NT2/D1 (cell line): ENCODE data around the gene SFXN5.
"Not testable (repeated sequence)": the region's sequence is repeated elsewhere in the genome, so short reads cannot be mapped to it uniquely, and the experiment has no call there.

ENCODE experiments used
- YY1 ChIP-seq: IDR thresholded peaks from 2 replicates; pipeline ENCODE4 v1.6.1; 2011; ENCODE audit not compliant: insufficient read length, insufficient read depth
- ZNF274 ChIP-seq: IDR thresholded peaks from 2 replicates; pipeline ENCODE4 v1.6.1; 2011; ENCODE audit warnings: mild to moderate bottlenecking, low read depth, low read length

DNA sequence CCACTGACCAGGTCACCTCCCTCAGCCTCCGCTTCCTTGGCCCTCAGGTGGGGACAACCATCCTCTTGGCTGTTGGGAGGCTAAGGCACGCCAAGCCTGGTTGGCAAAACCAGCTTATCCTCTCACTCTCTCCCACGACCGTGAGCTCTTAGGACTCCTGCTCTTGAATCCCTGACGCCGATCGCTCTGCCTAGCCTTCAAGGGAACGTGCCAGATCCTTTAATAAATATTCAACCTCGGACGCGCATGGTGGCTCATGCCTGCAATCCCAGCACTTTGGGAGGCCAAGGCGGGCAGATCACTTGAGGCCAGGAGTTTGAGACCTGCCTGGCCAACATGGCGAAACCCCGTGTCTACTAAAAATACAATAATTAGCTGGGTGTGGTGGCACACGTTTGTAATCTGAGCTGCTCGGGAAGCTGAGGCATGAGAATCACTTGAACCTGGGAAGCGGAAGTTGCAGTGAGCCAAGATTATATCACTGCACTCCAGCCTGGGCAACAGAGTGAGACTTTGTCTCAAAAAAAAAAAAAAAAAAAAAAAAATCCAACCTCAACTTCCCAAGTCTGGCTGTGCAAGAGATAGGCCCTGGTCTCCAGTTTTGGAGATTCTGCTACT, 22.2 kb upstream of the SFXN5 start:
- TF ChIP-seq ZNF274, YY1: not testable (repeated sequence)
